Neural progenitor cell (in vitro differentiated cells): ENCODE results near the gene RCOR1.

Experiments
- EZH2 ChIP-seq: fragments of 200-600 bp; sonication (generic); IDR thresholded peaks from 2 replicates; pipeline ENCODE4 v1.6.1; 2017; ENCODE audit warnings: antibody characterized with exemption, mild to moderate bottlenecking, moderate library complexity
- EZH2phosphoT487 ChIP-seq: fragments of 200-600 bp; sonication (generic); IDR thresholded peaks from 2 replicates; pipeline ENCODE4 v1.6.1; 2017; ENCODE audit warnings: antibody characterized with exemption
- TF ChIP-seq, protein P1 (sequence below): fragments of 200-600 bp; sonication (generic); IDR thresholded peaks from 2 replicates; pipeline ENCODE4 v1.5.1; 2017; ENCODE audit warnings: antibody characterized with exemption, mild to moderate bottlenecking

DNA sequence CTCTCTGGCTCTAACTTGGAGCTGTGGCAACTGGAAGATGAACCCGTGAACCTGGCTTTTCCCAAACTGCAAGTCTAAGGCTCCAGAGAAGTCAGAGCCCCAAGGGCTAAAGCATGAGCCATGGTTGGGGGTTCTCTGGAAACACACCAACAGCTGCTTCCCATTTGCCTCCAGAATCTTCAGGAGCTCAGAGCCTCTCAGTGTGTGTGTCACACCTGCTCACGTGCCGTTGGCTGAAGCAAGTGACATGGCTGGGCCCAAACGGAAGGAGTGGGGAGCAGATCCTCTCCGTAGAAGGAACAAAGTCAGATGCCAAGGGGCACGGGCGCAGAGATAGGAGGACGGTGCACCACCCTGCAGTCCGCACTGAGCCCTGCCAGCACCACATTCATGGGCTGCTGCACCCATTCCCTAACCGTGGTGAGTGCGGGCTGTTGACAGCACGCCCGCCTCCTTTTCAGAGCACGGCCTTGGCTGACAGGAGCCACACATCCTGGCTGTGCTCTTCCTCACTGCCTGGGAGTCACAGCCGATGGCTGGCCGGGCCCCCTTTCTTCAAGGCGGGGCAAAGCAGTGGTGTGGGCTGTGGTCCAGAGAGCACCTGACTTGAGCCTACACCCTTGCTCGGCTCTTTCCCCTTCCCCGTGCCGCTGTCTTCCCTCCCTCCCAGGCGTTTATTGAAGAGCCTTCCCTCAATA, 168.2 kb downstream of the RCOR1 start:
- TF ChIP-seq EZH2 (no peak), EZH2phosphoT487 (no peak)
- TF ChIP-seq, protein P1, sequence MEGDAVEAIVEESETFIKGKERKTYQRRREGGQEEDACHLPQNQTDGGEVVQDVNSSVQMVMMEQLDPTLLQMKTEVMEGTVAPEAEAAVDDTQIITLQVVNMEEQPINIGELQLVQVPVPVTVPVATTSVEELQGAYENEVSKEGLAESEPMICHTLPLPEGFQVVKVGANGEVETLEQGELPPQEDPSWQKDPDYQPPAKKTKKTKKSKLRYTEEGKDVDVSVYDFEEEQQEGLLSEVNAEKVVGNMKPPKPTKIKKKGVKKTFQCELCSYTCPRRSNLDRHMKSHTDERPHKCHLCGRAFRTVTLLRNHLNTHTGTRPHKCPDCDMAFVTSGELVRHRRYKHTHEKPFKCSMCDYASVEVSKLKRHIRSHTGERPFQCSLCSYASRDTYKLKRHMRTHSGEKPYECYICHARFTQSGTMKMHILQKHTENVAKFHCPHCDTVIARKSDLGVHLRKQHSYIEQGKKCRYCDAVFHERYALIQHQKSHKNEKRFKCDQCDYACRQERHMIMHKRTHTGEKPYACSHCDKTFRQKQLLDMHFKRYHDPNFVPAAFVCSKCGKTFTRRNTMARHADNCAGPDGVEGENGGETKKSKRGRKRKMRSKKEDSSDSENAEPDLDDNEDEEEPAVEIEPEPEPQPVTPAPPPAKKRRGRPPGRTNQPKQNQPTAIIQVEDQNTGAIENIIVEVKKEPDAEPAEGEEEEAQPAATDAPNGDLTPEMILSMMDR, result no peak
